Stomach (tissue), 9 donors: ENCODE data around the gene CPLX1. TPM values are rescaled to one million over a fixed set of nuclear protein-coding genes. Genes with fewer than 3 reads are reported as not detected.
A peak's percentile ranks its signal among the peaks of the same experiment; 100 is the strongest.

Experiments
- DNase-seq, 2 donors: peaks; one replicate each; pipeline versions ENCODE4 v3.0.0 to v3.0.0-alpha.2; 2013 to 2019
- H3K27ac ChIP-seq, 5 donors: fragments of 200-600 bp in 4 of 5; sonication (generic) in 4 of 5; one replicate each; pipeline ENCODE4 v1.5.1; 2013 to 2019; ENCODE audit warnings: mild to moderate bottlenecking in 1 of 5, moderate library complexity in 1 of 5
- H3K27me3 ChIP-seq, 3 donors: fragments of 200-600 bp; sonication (generic); one replicate each; pipeline ENCODE4 v1.5.1; 2017 to 2019; ENCODE audit warnings: mixed run types in 1 of 3
- H3K36me3 ChIP-seq, 4 donors: fragments of 200-600 bp; sonication (generic); 1 replicate in 3 of 4; 2 replicates in 1 of 4; pipeline ENCODE4 v1.5.1; 2016 to 2019
- H3K4me1 ChIP-seq, 4 donors: fragments of 200-600 bp; sonication (generic); one replicate each; pipeline ENCODE4 v1.5.1; 2016 to 2019
- H3K4me3 ChIP-seq, 4 donors: fragments of 200-600 bp; sonication (generic) in 3 of 4; one replicate each; pipeline ENCODE4 v1.5.1; 2016 to 2019; ENCODE audit warnings: mild to moderate bottlenecking in 1 of 4
- H3K9me3 ChIP-seq, 4 donors: fragments of 200-600 bp; sonication (generic); one replicate each; pipeline ENCODE4 v1.5.1; 2016 to 2019
- EP300 ChIP-seq: sonication (generic); formaldehyde crosslinking; IDR thresholded peaks from one replicate; pipeline ENCODE4 v1.6.1; 2017; ENCODE audit warnings: antibody characterized with exemption
- POLR2A ChIP-seq, 4 donors: fragments of 450-650 bp; IDR thresholded peaks; one replicate each; pipeline ENCODE4 v1.6.1; 2016; ENCODE audit warnings: antibody characterized with exemption in 4 of 4, control low read depth in 2 of 4, mild to moderate bottlenecking in 1 of 4, moderate library complexity in 1 of 4
- POLR2AphosphoS5 ChIP-seq, 3 donors: sonication (generic); formaldehyde crosslinking; IDR thresholded peaks; one replicate each; pipeline ENCODE4 v1.6.1; 2016; ENCODE audit warnings: antibody characterized with exemption in 3 of 3
- WGBS, 5 donors: extraction: QIAGEN DNeasy Blood & Tissue Kit in 3 of 5; methylation state at CpG; one replicate each; pipeline versions ENCODE4 v1.1.5 to v1.1.7; 2013 to 2018; 5-methylcytosine and 5-hydroxymethylcytosine counted together
- intact Hi-C: fragments of 100-400 bp; cut with DNase I; formaldehyde crosslinking; loops from one replicate; pipeline ENCODE4 v1.15.1; 2023; ENCODE audit warnings: low total_unique reads
- polyA plus RNA-seq, 3 donors: library from polyadenylated mRNA; stranded (reverse); fragments of 200-250 nt; gene quantifications; one replicate each; pipeline ENCODE4 v1.2.3, GENCODE V29; 2013
- total RNA-seq, 5 donors: library from RNA; depleted of rRNA; stranded (reverse); fragments of >200 nt; gene quantifications; one replicate each; pipeline versions ENCODE4 v1.1.0 to v1.2.3, GENCODE V29; 2014 to 2016
- TF ChIP-seq, protein P1 (sequence below), 7 experiments: fragments of 450-650 bp in 4 of 7; fragments of 200-600 bp in 3 of 7; sonication (generic) in 3 of 7; IDR thresholded peaks; one replicate each; pipeline ENCODE4 v1.5.1; 2016 to 2019; ENCODE audit warnings: antibody characterized with exemption in 7 of 7, control low read depth in 2 of 7, mild to moderate bottlenecking in 1 of 7
- donor health status: healthy with polysubstance abuse.
- donor health status: Bipolar disorder and iron deficiency.
- donor health status: healthy.

CPLX1 gene
- total and polyA plus RNA-seq, 8 donors = 0.37 to 2.9 (median 1.9) TPM; not detected in 3

DNA sequence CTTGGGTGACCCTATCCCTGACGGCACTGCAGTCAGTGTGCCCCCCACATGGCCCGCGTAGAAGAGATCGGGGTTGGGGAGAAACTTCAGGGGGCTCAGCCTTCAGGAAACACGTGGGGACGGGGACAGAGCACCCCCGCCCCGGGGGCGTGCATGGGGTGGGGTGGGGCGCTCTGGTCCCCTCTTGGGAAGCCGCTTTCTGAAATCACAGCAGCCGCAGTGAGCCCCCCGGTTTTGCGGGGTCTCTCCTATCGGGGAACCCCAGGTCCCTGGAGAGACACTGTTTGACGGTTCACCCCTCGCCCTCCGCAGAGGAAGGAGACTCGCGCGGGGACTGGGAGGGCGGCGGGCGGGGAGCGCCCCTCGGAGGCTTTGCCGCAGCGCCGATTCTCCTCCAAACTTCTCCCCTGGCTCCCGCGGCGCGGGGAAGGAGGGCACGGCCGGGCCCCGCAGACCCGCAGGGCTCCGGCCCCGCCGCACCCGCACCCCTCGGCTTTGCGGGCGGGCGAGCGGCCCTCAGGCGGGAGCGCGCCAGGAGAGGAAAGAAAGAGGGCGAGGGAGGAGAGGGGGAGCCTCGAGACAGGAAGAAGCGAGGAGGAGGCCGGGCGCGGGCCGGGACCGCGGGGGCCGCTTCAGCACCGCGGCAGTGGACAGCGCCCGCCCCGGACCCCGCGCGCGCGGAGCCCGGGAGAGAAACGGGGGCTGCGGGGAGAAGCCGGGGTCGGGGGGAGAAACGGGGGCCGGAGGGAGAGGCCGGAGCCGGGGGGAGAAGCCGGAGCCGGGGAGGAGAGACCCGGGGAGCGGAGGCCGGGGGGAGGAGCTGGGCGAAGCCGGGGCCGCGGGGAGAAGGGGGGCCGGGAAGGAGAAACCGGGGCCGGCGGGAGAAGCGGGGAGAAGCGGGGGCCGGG, 612 bp downstream of the CPLX1 start:
- TF ChIP-seq, protein P1, sequence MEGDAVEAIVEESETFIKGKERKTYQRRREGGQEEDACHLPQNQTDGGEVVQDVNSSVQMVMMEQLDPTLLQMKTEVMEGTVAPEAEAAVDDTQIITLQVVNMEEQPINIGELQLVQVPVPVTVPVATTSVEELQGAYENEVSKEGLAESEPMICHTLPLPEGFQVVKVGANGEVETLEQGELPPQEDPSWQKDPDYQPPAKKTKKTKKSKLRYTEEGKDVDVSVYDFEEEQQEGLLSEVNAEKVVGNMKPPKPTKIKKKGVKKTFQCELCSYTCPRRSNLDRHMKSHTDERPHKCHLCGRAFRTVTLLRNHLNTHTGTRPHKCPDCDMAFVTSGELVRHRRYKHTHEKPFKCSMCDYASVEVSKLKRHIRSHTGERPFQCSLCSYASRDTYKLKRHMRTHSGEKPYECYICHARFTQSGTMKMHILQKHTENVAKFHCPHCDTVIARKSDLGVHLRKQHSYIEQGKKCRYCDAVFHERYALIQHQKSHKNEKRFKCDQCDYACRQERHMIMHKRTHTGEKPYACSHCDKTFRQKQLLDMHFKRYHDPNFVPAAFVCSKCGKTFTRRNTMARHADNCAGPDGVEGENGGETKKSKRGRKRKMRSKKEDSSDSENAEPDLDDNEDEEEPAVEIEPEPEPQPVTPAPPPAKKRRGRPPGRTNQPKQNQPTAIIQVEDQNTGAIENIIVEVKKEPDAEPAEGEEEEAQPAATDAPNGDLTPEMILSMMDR (IDR thresholded peaks at IDR 0.05) = no peak
- TF ChIP-seq EP300 = no peak
- TF ChIP-seq POLR2A (IDR thresholded peaks at IDR 0.05) = no peak
- TF ChIP-seq POLR2AphosphoS5 (IDR thresholded peaks at IDR 0.05) = no peak
- no peak overlapping the region for H3K27ac ChIP-seq
- DNase-seq = peak in 1 of 2 donors; percentile 75
- H3K4me1 ChIP-seq = peaks cover 19 to 24% (median 21%) of the 10 kb centered on the region in 4 donors
- no peaks in the 10 kb centered on the region for H3K9me3 ChIP-seq
- intact Hi-C loops = no loop called here
- peak overlapping the region; percentile 42 to 58 (median 51) for H3K4me3 ChIP-seq
- H3K27me3 ChIP-seq = peaks cover 26 to 97% (median 71%) of the 10 kb centered on the region in 3 donors
- no peaks in the 10 kb centered on the region for H3K36me3 ChIP-seq
- WGBS, 5 donors = 4 to 8% (median 7%) methylated on average over 40 to 94 of the region's 94 CpGs

DNA sequence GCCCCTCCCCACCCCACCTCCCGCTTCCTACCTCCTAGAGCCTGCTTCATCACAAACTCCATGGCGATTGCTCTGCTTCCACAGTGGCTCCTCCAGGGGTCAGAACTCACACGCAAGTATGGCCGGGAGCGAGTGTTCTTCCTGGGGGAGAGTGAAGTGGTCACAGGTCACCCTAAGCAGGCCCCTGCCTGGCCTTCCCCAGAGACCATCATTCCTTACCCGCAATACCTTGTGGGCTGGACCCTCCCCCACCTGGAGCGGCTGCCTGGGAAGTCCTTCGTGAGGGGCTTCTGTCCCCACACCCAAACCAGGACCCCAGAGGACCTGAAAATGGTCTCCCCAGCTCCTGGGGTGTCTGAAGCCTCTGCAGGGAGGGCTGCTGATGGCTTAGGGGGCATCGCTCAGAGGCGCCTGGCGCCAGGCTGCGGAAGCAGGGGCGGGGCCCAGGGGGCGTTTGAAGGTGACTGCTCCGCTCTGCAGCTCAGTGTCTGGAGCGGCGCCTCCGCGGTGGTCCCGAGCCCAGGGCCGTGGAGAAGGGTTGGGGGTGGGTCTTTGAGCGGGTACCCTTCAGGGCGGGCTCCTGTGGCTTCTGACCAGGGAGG, 1.4 kb downstream of the CPLX1 start:
- peaks cover 26 to 97% (median 70%) of the 10 kb centered on the region in 3 donors for H3K27me3 ChIP-seq
- DNase-seq = peak in 1 of 2 donors; percentile 31
- WGBS, 5 donors = 7 to 9% (median 8%) methylated on average over 15 to 23 of the region's 23 CpGs

DNA sequence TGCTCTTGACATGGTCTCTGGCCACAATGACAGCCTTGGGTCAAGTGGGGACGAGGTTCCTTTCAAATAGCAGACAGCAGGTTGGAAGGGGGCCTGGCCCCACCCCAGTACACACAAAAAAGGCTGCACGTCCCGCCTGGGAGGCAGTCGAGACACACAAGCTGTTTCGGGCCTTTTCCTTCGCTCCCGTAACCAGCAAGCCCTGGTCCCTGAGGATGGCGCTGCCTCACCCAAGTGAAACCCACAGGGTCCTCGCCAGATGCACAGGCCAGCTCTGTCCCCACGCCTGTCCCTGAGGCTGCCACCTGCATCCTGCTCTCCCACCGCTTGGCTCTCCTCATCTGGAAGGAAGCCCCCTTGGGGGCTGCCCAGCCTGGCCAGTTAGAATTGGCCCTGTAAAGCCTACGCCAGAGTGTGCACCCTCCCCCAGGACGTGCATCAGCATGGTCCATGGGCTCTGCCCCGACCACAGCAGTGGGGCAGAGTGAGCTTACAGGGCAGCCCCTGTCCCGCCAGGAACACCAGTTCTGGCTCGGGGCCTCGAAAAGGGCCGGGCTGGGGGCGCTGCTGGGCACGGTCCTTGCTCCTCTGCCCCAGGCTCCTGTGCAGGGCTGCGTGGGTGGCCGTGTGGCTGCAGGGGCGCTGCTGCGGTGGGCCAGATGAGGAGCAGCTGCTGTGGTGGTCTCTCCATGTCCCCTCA, 2.0 kb downstream of the CPLX1 start:
- H3K4me1 ChIP-seq = peaks cover 19 to 24% (median 21%) of the 10 kb centered on the region in 4 donors
- no peak for TF ChIP-seq POLR2AphosphoS5 (IDR thresholded peaks at IDR 0.05)
- TF ChIP-seq EP300 = no peak
- no peak for TF ChIP-seq POLR2A (IDR thresholded peaks at IDR 0.05)
- TF ChIP-seq, protein P1 (IDR thresholded peaks at IDR 0.05) = no peak
- H3K4me3 ChIP-seq = no peak overlapping the region
- H3K36me3 ChIP-seq = no peaks in the 10 kb centered on the region
- H3K27me3 ChIP-seq = peaks cover 26 to 97% (median 72%) of the 10 kb centered on the region in 3 donors
- WGBS, 5 donors = 44 to 68% (median 46%) methylated on average over 14 to 24 of the region's 24 CpGs
- peak in 1 of 2 donors; percentile 2 for DNase-seq
- intact Hi-C loops = no loop called here
- H3K9me3 ChIP-seq = peaks cover 0 to 8% (median 4%) of the 10 kb centered on the region in 4 donors
- no peak overlapping the region for H3K27ac ChIP-seq

More for the DNA sequence above, 1.4 kb downstream of the CPLX1 start:
- Histone ChIP-seq H3K4me1 (peaks cover 19 to 24% (median 21%) of the 10 kb centered on the region in 4 donors), H3K9me3 (peaks cover 0 to 7% (median 3%) of the 10 kb centered on the region in 4 donors), H3K36me3 (no peaks in the 10 kb centered on the region), H3K27ac (no peak overlapping the region), H3K4me3 (no peak overlapping the region)
- no peak for TF ChIP-seq EP300
- TF ChIP-seq POLR2AphosphoS5 (IDR thresholded peaks at IDR 0.05) = no peak
- no peak for TF ChIP-seq POLR2A (IDR thresholded peaks at IDR 0.05)
- TF ChIP-seq, protein P1 (IDR thresholded peaks at IDR 0.05) = no peak
- intact Hi-C loops = no loop called here
